CD8-positive, alpha-beta memory T cell (primary cell): Measurements from ENCODE around the gene IGF2R. TPM values are rescaled to one million over a fixed set of nuclear protein-coding genes. Genes with fewer than 3 reads are reported as not detected.

Source experiments
- CTCF ChIA-PET: fragments of 350-600 bp; sonication (Branson Sonifier 250); formaldehyde crosslinking; loops from one replicate; lab custom pipeline; 2021; ENCODE audit warnings: antibody characterized with exemption; lab: Charles Lee
- POLR2A ChIA-PET: fragments of 350-600 bp; sonication (Branson Sonifier 250); formaldehyde crosslinking; loops from one replicate; lab custom pipeline; 2021; ENCODE audit warnings: antibody characterized with exemption; lab: Charles Lee
- DNase-seq, 5 donors: peaks; one replicate each; pipeline versions ENCODE4 v3.0.0 to v3.0.0-alpha.2; 2020 to 2022; ENCODE audit warnings: mixed read lengths in 1 of 5
- H3K27ac ChIP-seq: one replicate; pipeline ENCODE4 v1.7.0; 2013; ENCODE audit warnings: low read depth, mild to moderate bottlenecking, low read length, moderate library complexity
- H3K27me3 ChIP-seq: 2 replicates; pipeline ENCODE4 v1.7.0; 2013; ENCODE audit warnings: low read length, mild to moderate bottlenecking; ENCODE audit not compliant: insufficient read depth, poor library complexity, severe bottlenecking
- H3K36me3 ChIP-seq: 2 replicates; pipeline ENCODE4 v1.7.0; 2013; ENCODE audit warnings: mild to moderate bottlenecking, low read length, moderate library complexity; ENCODE audit not compliant: insufficient read depth
- H3K4me1 ChIP-seq: 2 replicates; pipeline ENCODE4 v1.7.0; 2013; ENCODE audit warnings: mild to moderate bottlenecking, low read length, moderate library complexity; ENCODE audit not compliant: insufficient read depth
- H3K4me3 ChIP-seq: 2 replicates; pipeline ENCODE4 v1.7.0; 2013; ENCODE audit warnings: mild to moderate bottlenecking, low read length
- H3K9me3 ChIP-seq: 2 replicates; pipeline ENCODE4 v1.7.0; 2013; ENCODE audit warnings: mild to moderate bottlenecking, low read length
- H3K27ac Mint-ChIP-seq, 8 donors: one replicate each; pipeline ENCODE4 v1.8.0; 2020 to 2021; ENCODE audit warnings: mixed read lengths in 8 of 8, mild to moderate bottlenecking in 6 of 8, inconsistent platforms in 3 of 8, moderate library complexity in 3 of 8
- H3K27me3 Mint-ChIP-seq, 2 donors: one replicate each; pipeline ENCODE4 v1.8.0; 2020 to 2021; ENCODE audit warnings: mixed read lengths in 2 of 2, mild to moderate bottlenecking in 1 of 2, moderate library complexity in 1 of 2
- H3K36me3 Mint-ChIP-seq, 3 donors: one replicate each; pipeline ENCODE4 v1.8.0; 2020 to 2021; ENCODE audit warnings: mixed read lengths in 3 of 3, inconsistent platforms in 1 of 3, mild to moderate bottlenecking in 1 of 3
- H3K4me1 Mint-ChIP-seq, 3 donors: one replicate each; pipeline ENCODE4 v1.8.0; 2020 to 2021; ENCODE audit warnings: mixed read lengths in 3 of 3, inconsistent platforms in 1 of 3, mild to moderate bottlenecking in 1 of 3
- H3K4me3 Mint-ChIP-seq, 7 donors: one replicate each; pipeline ENCODE4 v1.8.0; 2020 to 2021; ENCODE audit warnings: mixed read lengths in 7 of 7, mild to moderate bottlenecking in 6 of 7, moderate library complexity in 4 of 7, inconsistent platforms in 2 of 7
- H3K9me3 Mint-ChIP-seq, 5 donors: one replicate each; pipeline ENCODE4 v1.8.0; 2020 to 2022; ENCODE audit warnings: mixed read lengths in 5 of 5, mild to moderate bottlenecking in 3 of 5, moderate library complexity in 2 of 5, inconsistent platforms in 1 of 5
- polyA plus RNA-seq: library from polyadenylated mRNA; unstranded; fragments of 300-500 nt; fragmentation: Illumina TruSeq; gene quantifications from one replicate; pipeline ENCODE4 v1.2.3, GENCODE V29; 2021
- total RNA-seq, 2 experiments: library from RNA; stranded (reverse); gene quantifications; one replicate each; pipeline ENCODE4 v1.2.3, GENCODE V29; 2021

The IGF2R gene
- total and polyA plus RNA-seq, 3 experiments from 2014 or later: 27.5 to 93.7 (median 91.4) TPM

DNA sequence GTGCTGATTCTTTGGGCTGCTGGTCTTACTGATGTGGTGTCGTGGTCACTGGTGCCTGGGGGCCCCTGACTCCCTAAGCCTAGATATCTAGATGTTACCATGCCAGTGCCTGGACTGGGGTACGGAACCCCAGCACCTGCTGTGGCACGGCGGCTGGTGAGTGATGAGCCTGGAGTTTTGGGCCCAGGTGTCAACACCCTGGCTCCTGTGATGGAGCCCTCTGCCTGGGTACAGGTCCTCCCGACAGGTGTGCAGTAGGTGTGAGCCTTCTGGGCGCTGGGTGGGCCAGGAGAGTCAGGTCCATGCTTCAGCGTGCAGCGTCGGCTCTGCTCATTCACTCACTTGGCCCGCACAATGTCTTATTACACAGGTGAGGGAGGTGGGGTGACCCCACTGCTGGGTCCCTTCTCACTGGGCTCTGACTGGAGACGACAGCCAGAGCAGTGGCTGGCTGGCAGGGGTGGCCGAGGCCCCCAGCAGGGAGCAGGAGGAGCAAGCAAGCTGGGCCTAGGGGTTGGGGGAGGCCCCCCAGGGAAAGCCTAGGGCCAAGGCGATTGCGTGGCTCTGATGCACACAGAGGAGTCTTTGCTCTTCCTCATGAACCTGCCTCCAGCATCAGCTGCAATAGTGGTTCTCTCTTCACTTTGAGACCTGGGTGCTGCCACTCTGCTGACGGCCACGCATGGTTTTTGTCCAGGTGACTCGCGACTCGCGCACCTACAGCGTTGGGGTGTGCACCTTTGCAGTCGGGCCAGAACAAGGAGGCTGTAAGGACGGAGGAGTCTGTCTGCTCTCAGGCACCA is 110.2 kb downstream of the IGF2R start:
- no peak for DNase-seq
- Mint-ChIP-seq H3K4me1 (peaks cover 0 to 5% (median 2%) of the 10 kb centered on the region in 3 donors), H3K4me3 (no peak overlapping the region), H3K27me3 (no peaks in the 10 kb centered on the region), H3K36me3 (peaks cover 11 to 95% (median 29%) of the 10 kb centered on the region in 3 donors), H3K9me3 (no peaks in the 10 kb centered on the region), H3K27ac (peak overlapping the region in 1 of 8 donors; percentile 50)
- H3K4me3 ChIP-seq: no peak overlapping the region
- no peak overlapping the region for H3K27ac ChIP-seq
- ChIA-PET POLR2A (no interaction called here), CTCF (no interaction called here)
- peaks cover 67% of the 10 kb centered on the region for H3K36me3 ChIP-seq
- no peaks in the 10 kb centered on the region for H3K9me3 ChIP-seq
- H3K4me1 ChIP-seq: no peaks in the 10 kb centered on the region
- H3K27me3 ChIP-seq: no peaks in the 10 kb centered on the region

DNA sequence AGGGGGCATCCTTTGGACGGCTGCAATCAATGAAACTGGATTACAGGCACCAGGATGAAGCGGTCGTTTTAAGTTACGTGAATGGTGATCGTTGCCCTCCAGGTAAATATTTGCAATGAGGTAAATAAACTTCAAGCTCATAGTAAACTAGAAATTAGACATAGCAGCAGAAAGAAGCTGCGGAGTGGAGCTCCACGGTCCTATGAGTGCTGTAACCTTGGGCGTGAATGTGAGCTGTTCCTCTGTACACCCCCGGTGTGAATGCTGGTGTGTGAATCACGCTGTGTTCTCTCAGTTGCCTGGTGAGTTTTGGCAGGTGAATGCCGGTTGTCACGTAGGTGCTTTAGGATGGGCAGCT is 110.8 kb downstream of the IGF2R start:
- peaks cover 70% of the 10 kb centered on the region for H3K36me3 ChIP-seq
- DNase-seq: no peak
- no peak overlapping the region for H3K27ac ChIP-seq
- no peaks in the 10 kb centered on the region for H3K4me1 ChIP-seq
- H3K4me1 Mint-ChIP-seq: peaks cover 0 to 8% (median 4%) of the 10 kb centered on the region in 3 donors
- H3K27me3 Mint-ChIP-seq: no peaks in the 10 kb centered on the region
- H3K9me3 Mint-ChIP-seq: no peaks in the 10 kb centered on the region
- H3K27me3 ChIP-seq: no peaks in the 10 kb centered on the region
- peaks cover 10 to 95% (median 32%) of the 10 kb centered on the region in 3 donors for H3K36me3 Mint-ChIP-seq
- no peak overlapping the region for H3K4me3 ChIP-seq
- no peak overlapping the region for H3K4me3 Mint-ChIP-seq
- H3K9me3 ChIP-seq: no peaks in the 10 kb centered on the region
- ChIA-PET POLR2A (no interaction called here), CTCF (no interaction called here)
- no peak overlapping the region for H3K27ac Mint-ChIP-seq

DNA sequence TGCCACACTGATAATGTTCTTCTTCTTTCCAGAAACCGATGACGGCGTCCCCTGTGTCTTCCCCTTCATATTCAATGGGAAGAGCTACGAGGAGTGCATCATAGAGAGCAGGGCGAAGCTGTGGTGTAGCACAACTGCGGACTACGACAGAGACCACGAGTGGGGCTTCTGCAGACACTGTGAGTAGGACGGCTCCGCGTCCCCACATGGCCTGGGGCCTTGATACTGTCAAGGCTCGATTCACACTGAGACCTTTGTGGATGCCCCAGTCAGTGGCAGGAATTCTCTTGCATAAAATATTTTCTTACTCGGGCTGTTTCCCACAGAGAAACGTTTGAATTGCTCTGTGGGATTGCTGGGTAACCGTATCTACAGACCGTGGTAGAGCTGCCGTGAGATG is 111.2 kb downstream of the IGF2R start:
- H3K4me1 Mint-ChIP-seq: peaks cover under 1 to 9% (median 7%) of the 10 kb centered on the region in 3 donors
- Histone ChIP-seq H3K4me1 (no peaks in the 10 kb centered on the region), H3K4me3 (no peak overlapping the region), H3K27ac (no peak overlapping the region), H3K36me3 (peaks cover 70% of the 10 kb centered on the region), H3K9me3 (no peaks in the 10 kb centered on the region), H3K27me3 (no peaks in the 10 kb centered on the region)
- peaks cover 10 to 95% (median 36%) of the 10 kb centered on the region in 3 donors for H3K36me3 Mint-ChIP-seq
- ChIA-PET POLR2A (no interaction called here), CTCF (no interaction called here)
- DNase-seq: no peak
- no peaks in the 10 kb centered on the region for H3K9me3 Mint-ChIP-seq
- H3K4me3 Mint-ChIP-seq: no peak overlapping the region
- peak overlapping the region in 1 of 8 donors; percentile 71 for H3K27ac Mint-ChIP-seq
- H3K27me3 Mint-ChIP-seq: no peaks in the 10 kb centered on the region

DNA sequence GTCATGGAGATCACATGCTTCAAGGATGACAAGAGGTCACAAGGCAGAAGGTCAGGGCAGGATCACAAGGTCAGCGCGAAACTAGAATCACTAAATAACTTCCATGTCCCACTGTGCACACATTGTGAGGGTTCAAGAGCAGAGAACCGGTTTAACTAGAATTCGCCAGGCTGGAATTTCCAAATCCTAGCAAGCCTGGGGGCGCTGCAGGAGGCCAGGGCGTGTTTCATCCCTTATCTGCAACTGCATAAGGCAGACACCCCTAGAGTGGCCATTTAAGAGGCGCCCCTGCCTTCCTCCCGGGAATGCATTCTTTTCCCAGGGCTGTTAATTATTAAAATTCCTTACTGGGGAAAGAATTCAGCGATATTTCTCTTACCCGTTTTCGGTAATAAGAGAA is 112.5 kb downstream of the IGF2R start:
- no peak for DNase-seq
- no peak overlapping the region for H3K27ac ChIP-seq
- no peak overlapping the region for H3K4me3 Mint-ChIP-seq
- ChIA-PET POLR2A (no interaction called here), CTCF (no interaction called here)
- H3K27me3 ChIP-seq: no peaks in the 10 kb centered on the region
- H3K27ac Mint-ChIP-seq: no peak overlapping the region
- no peaks in the 10 kb centered on the region for H3K9me3 Mint-ChIP-seq
- H3K36me3 Mint-ChIP-seq: peaks cover 7 to 95% (median 43%) of the 10 kb centered on the region in 3 donors
- H3K9me3 ChIP-seq: no peaks in the 10 kb centered on the region
- peaks cover 67% of the 10 kb centered on the region for H3K36me3 ChIP-seq
- H3K27me3 Mint-ChIP-seq: no peaks in the 10 kb centered on the region
- H3K4me1 ChIP-seq: no peaks in the 10 kb centered on the region
- H3K4me1 Mint-ChIP-seq: peaks cover 6 to 15% (median 15%) of the 10 kb centered on the region in 3 donors
- H3K4me3 ChIP-seq: no peak overlapping the region

DNA sequence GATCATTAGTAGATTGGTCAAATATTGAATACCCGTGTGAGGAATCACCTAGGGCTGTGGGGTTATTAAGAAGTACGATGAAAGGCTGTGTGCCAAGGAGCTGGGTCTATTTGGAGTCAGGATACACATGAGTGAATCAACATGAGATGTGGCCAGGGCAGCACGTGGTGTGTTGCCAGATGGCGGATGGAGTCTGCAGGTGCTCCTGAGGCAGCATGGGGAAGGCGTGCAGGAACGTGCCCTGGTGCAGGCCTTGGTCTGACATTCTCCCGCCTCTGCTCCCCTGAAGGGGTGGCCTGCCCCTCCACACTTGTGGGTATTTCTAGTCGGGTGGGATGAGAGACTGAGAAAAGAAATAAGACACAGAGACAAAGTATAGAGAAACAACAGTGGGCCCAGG is 113.7 kb downstream of the IGF2R start:
- ChIA-PET CTCF (no interaction called here), POLR2A (no interaction called here)
- Histone ChIP-seq H3K4me1 (no peaks in the 10 kb centered on the region), H3K27ac (no peak overlapping the region), H3K36me3 (peaks cover 63% of the 10 kb centered on the region), H3K4me3 (no peak overlapping the region), H3K27me3 (no peaks in the 10 kb centered on the region), H3K9me3 (no peaks in the 10 kb centered on the region)
- Mint-ChIP-seq H3K9me3 (no peaks in the 10 kb centered on the region), H3K36me3 (peaks cover 7 to 93% (median 40%) of the 10 kb centered on the region in 3 donors), H3K27me3 (no peaks in the 10 kb centered on the region), H3K4me1 (peaks cover 6 to 15% (median 14%) of the 10 kb centered on the region in 3 donors), H3K27ac (peak overlapping the region in 1 of 8 donors; percentile 60), H3K4me3 (no peak overlapping the region)
- DNase-seq: no peak

DNA sequence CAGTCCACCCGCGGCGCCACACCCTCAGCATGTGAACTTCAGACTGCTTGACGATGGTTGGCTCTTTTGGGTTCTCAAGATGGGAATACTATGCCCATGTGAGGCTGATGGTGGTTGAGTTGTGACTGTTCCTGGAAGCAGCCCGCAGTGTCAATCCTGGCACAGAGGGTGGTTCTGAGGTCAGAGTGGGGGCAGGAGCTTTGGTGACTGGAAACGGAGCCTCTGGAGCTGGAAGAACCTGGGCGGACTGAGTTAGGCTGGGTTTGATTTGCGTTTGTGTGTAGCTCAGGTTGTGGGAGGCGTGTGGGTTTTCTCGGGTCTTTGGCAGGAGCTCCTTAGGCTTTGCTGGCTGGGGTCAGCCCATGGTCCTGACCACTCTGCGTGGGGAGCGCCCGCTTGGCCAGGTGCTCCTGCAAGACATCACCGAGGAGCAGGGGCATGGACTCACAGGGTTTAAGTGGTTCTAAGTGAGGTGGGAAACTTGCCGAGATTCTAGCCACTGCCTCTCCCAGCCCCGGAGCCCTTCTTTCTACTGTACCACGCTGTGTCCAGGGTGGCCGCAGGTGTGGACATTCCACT is 115.4 kb downstream of the IGF2R start:
- Mint-ChIP-seq H3K4me3 (no peak overlapping the region), H3K9me3 (no peaks in the 10 kb centered on the region), H3K27ac (peak overlapping the region in 1 of 8 donors; percentile 77), H3K36me3 (peaks cover 7 to 92% (median 48%) of the 10 kb centered on the region in 3 donors), H3K27me3 (no peaks in the 10 kb centered on the region), H3K4me1 (peaks cover 6 to 15% (median 14%) of the 10 kb centered on the region in 3 donors)
- CTCF ChIA-PET: no interaction called here
- POLR2A ChIA-PET: no interaction called here
- Histone ChIP-seq H3K4me3 (no peak overlapping the region), H3K27me3 (no peaks in the 10 kb centered on the region), H3K4me1 (no peaks in the 10 kb centered on the region), H3K36me3 (peaks cover 62% of the 10 kb centered on the region), H3K9me3 (no peaks in the 10 kb centered on the region), H3K27ac (no peak overlapping the region)
- no peak for DNase-seq

DNA sequence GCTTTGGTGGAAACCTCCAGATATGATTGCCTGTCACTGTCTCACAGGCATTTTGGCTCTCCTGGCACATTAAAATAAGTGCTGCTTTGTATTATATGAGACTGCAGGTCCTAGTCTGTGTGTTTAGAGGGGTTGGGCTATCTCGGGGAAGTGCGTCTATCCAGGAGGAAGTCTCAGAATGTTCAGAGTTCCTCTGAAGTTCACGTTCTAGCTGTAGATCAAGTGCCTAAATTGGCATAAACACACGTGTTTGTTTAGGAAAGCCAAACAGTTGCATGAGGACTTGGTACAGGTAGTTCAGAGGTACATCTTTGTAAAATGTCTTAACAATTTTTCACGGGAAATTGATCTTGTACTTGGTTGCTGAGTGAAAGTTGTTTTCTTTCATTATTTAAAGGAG is 116.3 kb downstream of the IGF2R start:
- Mint-ChIP-seq H3K27me3 (no peaks in the 10 kb centered on the region), H3K36me3 (peaks cover 7 to 92% (median 47%) of the 10 kb centered on the region in 3 donors), H3K27ac (peak overlapping the region in 6 of 8 donors; percentile 4 to 61 (median 32)), H3K4me1 (peaks cover 6 to 15% (median 14%) of the 10 kb centered on the region in 3 donors), H3K4me3 (peak overlapping the region in 3 of 7 donors; percentile 9 to 59 (median 17)), H3K9me3 (no peaks in the 10 kb centered on the region)
- H3K4me1 ChIP-seq: no peaks in the 10 kb centered on the region
- ChIA-PET CTCF (no interaction called here), POLR2A (no interaction called here)
- H3K4me3 ChIP-seq: no peak overlapping the region
- H3K27ac ChIP-seq: no peak overlapping the region
- peaks cover 62% of the 10 kb centered on the region for H3K36me3 ChIP-seq
- DNase-seq: no peak
- H3K9me3 ChIP-seq: no peaks in the 10 kb centered on the region
- H3K27me3 ChIP-seq: no peaks in the 10 kb centered on the region
